HG02798 (cell line): ENCODE results near the gene RNF10.

Source experiments
- ATAC-seq: cut with Tn5 transposase; IDR thresholded peaks from one replicate; pipeline ENCODE4 v1.9.1; 2021; ENCODE audit warnings: mild to moderate bottlenecking; ENCODE audit not compliant: unreplicated experiment, poor library complexity

RNF10 gene

DNA sequence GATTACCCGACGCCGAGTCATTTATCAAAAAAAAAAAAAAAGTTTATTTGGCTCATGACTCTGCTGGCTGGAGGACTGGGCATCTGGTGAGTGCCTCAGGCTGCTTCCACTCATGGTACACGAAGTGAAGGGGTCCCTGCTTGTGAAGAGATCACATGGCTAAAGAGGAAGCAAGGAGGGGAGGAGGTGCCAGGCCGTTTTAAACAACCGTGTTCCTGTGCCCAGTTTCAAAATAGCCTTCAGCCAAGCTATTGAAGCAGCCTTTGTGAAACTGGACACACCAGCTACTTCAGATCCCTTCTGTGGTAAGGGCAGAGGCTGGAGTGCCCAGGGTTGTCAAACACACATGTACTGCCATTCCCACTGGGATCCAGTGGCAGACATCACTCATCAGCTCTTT lies 39.4 kb downstream of the RNF10 start:
- ATAC-seq: no peak

DNA sequence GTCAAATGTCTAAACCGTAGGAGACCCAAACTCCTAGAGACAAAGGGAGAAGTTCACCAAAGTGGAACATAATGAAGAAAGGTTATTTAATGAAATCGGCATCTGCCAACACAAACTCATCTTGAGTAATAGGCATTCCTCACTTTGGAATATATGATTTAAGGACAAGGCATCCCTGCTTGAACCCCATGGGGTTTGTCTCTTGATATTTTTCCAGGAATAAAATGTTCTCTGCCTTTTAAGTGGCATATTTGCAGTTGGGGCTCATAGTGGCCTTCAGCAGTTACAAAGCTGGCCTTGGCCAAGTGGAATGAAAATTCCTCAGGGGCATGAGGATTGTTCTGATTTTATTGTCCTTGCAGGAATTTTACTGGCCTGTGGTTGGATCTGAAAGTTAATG lies 40.0 kb downstream of the RNF10 start:
- ATAC-seq: no peak

DNA sequence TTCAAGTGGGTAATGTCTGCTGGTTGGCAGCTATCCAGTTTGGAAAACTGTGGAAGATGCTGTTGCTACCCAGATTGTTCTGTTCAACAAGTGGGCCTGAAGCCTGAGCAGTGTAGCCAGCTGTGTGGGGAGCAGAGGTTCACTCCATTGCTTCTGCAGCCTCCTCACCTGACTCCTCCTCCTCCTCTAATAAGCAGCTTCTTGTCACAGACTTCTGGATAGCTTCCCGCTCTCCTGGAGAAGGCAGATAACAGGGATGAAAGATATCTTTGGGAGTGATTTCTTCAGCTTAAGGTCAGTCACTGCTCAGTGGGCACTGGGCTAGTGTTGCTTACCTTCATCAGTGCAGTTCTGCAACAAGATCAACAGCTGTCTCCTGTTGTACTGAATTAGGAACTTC lies 45.0 kb downstream of the RNF10 start:
- no peak for ATAC-seq

DNA sequence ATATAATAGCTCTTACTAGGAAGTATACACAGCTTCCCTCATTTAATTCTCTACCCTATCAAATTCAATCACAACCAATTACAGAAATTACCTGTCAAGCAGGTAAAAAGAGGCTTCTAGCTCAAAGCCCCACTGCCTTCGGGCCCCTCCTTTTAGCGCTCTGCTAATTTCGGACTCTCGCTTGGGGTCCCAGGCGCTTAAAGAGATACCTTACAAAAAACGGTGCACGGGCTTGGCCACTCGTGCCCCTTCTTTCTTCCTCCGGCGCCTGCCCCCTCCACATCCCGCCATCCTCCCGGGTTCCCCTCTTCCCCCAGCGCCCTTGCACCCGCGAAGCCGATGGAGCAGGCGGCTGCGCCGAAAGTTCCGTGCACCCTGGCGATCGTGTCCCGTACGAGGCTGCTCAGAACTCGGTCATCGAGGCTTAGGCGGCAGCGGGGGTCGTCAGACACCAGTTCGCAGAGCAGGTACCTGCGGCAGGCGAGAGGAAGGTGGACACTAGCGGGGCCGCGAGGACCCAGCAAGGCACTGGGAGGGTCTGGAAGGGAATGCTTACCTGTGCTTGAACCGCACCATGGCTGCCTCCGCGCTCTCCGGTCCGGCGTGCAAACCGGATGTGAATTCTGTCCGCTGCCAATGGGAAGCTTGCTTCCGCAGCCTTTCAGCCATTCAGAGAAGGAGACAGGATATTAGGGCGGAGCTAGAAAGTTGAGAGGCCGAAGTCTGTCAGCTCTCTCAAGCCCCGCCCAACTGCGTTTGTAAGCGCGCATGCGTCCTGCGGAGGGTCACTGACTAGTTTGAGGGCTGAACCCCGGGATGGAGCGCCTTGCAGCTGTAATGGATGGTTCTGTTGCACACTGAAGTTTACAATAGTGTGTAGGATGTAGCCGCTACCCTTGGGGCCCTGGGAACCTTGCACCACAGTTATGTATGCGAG lies 46.9 kb downstream of the RNF10 start, which contains the start of gene POP5:
TSS of gene POP5 (minus strand) at position 616 of the 937 bp plus-strand sequence. CDS start at position 576, 40 bp downstream.
- peak; percentile 93 for ATAC-seq

DNA sequence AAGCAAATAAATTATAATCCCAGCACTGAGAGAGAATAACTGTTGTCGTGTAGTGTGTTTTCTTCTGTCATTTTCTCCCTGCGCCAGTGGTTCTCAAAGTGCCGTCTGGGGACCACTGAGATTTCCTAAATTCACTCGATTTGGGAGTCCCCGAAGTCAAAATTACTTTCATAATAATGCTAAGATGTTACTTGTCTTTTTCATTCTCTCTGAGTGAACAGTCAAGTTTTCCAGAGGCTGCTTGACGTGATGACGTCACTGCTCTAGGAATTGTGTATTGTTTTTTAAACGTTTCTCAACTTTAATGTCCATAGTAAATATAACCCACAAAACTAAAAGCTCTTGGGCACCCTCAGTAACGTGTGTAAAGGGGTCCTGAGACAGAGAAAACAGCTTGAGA lies 47.8 kb downstream of the RNF10 start:
- ATAC-seq: no peak

DNA sequence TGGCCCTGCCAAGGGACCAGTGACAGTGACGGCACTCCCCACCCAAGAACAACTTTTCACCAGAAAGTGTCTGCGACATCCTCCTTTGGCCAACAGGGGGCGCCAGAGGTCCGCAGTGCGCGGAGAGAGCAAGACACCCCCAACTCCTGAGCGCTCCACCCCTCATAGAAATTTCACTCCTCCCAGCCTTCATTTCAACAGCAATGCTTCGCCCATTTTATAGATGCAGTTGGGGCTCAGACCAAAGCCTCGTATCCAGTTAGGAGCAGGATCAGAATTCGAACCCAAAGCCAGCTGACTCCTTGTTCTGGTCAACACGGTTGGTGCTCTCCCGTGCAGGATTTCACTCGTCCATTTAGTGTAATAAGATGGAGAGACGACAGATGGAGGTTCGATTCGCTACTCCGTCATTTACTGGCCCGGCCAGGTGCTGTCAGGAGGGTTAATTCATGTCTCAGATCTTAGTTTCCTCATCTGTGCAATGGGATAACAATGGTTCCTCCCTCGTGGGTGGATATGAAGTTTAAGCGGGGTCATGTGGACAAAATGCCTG lies 49.4 kb downstream of the RNF10 start:
- ATAC-seq: no peak

DNA sequence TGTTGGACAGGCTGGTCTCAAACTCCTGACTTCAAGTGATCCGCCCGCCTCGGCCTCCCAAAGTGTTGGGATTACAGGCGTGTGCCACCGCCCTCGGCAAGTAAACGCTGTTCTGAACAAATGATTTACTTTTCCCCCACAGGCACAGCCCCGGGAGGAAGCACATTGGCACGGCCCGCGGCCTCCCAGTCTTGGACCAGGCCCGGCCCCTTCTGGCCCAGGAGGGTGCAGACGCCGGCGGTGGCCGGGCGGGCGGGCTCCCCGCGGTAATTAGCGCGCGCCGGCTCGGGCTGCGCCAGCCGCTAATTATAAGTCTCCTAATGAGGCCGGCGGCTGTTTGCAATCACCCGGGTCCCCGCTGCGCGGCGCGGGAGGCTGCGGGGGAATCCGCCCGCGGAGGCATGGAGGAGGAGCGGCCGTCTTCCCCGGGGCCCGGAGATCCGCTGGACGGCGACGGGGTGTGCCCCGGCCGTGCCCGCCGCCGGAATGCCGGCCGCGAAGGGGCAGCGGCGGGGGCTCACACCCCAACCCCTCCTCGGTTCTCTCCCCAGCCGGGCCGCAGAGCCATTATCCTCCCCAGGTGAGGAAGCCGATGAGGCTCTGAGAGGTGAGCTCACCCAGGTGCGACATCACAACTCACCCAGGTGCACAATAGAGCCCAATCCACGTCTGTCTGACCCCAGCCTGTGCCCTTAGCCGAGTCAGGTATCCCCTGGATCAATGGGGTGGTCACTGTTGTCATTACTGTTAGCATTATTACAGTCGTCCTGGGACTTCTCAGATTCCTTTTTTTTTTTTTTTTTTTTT lies 50.4 kb downstream of the RNF10 start:
- ATAC-seq: no peak

DNA sequence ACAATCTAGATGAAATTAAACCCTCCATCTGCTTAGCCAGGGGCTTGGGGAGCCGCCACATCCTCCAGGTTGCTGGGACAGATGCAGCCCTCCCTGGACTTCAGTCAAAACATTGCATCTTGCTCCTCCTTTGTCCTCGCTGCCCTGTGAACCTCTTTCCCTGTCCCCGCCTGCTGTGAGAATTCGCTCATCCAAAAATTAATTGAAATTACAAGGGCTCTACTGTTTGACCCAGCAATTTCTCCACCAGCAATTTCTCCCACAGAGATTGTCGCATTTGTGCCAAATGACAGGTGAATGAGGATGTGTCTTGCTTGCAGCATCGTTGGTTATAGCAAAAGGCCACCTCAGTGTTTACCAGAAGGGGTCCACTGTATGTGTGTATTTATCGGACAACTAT lies 52.0 kb downstream of the RNF10 start:
- ATAC-seq: no peak

DNA sequence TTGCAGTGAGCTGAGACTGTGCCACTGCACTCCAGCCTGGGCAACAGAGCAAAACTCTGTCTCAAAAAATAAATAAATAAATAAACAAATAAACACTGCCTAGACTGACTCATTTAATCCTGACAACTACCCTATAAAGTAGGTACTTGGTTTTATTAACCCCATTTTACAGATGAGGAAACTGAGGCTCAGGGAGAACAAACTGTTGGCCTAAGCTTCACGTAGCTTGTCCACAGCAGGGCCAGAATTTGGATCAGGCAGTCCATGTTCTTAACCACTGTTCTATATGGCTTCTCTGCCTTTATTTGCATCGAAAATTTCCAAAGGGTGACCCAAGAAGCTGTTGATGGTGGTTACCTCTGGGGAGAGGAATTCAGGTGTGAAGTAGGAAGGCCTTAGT lies 52.7 kb downstream of the RNF10 start:
- ATAC-seq: no peak

DNA sequence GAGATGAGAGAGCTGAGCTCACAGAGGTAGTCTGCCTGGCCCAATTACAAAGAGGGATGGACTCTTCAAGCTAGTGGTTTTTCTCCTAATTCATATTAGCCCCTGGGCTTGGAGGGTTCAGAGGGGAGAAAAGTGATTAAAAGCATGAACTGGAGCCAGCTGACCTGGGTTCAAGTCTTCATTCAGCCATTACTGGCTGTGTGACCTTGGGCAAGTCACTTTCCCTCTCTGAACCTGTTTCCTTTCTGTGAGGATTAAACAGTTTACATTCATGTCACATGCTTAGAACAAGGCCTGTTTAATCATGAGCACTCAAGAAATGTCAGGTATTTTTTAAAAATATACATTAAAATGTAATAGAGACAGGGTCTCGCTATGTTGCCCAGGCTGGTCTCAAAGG lies 54.2 kb downstream of the RNF10 start:
- no peak for ATAC-seq

DNA sequence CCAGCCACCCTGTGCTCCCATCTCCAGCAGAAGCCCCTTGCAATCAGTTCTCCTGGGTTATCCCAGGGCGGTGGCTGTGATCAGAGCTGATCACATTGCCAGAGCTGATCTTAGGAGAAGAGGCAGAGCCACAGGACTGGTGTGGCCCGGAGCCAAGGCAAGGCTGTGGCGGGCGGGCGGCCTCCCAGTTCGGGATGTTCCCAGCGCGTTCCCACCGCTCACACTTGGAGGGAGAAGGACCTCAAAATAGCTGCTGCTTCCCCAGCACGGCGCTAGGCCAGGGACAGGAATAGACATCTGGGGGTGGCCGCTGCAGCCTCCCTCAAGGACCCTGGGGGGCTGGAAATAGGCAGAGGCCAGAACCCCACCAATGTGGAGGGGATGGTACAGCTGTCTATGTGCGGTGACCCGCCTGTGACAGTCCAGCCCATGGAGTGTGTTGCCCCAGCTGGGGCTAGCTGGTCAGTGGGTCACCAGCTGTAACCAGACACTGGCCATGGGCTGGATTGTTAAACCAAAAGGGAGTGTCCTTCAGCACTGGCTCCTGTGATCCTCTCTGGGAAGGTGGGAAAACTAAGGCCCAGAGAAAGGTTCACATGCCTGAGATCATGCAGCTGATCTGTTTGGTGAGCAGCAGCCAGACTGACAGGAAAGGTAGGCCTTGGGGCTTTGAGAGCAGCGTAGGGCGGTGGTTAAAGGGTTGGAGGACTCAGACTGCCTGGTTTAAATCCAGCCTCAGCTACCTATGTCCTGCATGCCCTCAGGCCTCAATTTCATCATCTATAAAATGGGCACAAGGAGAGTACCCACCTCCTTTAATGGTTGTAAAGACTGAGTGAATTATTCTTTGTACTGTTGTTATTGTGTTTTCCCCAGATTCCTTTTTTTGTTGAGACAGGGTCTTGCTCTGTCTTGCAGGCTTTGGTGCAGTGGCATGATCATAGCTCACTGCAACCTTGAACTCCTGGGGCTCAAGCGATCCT lies 55.1 kb downstream of the RNF10 start:
- no peak for ATAC-seq

DNA sequence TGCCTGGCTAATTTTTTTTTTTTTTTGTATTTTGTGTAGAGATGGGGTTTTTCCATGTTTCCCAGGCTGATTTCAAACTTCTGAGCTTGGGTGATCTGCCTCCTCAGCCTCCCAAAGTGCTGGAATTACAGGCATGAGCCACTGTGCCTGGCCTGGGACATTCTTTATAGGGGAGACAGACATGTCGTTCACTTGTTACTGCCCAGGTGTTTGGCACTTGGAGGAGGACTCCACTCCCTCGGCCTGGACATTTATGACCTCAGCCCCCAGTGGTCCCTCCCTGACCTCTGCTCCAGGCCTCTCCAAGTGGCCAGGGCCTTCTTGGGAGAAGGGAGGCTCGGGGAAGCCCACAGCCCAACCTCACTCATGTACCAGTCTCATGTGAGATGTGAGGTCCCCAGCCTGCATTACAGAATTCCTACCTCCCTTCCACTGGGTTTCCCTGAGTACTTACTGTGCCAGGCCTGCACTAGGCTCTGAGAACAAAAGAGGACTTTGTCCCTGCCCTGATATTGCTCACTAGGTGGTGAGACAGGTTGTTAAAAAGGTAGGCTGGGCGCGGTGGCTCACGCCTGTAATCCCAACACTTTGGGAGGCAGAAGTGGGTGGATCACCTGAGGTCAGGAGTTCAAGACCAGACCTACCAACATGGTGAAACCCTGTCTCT lies 56.7 kb downstream of the RNF10 start:
- ATAC-seq: no peak

DNA sequence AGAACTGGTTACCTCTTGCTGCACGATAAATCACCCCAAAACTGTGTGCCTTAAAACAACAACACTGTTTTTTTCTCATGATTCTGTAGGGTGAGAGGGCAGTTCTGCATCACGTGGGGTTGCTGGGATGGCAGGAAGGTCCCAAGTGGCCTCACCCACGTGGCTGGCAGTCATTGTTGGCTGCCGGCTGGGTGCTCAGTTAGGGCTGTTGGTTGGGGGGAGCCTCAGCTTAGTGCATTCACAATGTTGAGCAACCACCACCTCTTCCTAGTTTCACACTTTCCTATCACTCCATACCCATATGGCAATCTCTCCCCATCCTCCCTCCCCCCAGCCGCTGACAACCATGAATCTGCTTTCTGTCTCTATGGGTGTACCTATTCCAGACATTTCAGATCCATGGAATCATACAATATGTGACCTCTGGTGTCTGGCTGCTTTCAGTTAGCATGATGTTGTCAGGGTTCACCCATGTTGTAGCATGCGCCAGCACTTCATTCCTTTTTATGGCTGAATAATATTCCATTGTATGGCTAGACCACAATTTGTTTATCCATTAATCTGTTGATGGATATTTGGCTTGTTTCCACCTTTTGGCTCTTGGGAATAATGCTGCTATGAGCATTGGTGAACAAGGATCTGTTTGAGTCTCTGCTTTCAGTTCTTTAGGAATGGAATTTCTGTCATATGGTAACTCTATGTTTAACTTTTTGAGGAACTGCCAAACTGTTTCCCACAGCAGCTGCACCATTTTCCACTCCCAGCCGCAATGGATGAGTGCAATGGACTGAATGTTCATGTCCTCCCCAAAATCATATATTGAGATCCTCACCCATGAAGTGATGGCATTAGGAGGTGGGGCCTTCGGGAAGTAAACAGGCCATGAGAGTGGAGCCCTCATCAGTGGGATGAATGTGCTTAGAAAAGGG lies 58.2 kb downstream of the RNF10 start:
- ATAC-seq: no peak

DNA sequence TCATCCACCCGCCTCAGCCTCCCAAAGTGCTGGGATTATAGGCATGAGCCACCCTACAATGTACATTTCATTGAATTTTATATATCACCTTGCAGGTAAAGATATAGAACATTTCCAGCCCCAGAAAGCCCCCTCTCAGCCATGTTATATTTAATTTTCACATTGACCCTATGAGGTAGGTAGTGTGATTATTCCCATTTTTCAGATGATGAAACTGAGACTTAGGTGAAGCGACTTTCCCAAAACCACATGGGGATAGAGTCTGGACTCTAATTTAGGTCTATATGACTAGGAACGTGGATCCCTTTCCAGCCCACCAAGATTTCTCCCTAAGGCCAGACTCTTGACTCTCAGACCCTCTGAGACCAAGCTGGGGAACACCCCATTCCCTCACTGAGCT lies 62.7 kb downstream of the RNF10 start:
- ATAC-seq: no peak

DNA sequence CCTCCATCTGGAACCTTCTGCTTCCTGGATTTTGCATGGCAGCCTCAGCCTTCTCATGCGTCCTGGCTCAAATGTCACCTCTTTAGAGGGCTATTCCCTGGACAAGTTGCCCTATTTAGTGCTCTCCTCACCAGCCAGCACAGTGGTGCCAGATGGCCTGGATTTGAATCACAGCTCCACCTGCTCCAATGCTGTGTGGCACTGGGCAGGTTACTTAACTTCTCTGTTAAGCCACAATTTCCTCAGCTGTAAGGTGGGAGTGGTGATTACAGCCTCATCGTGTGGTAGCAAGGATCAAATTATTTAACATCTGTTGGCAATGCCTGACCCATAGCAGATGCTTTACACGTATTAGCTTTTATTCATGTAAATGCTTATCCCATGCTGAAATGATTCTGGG lies 63.7 kb downstream of the RNF10 start:
- ATAC-seq: no peak

DNA sequence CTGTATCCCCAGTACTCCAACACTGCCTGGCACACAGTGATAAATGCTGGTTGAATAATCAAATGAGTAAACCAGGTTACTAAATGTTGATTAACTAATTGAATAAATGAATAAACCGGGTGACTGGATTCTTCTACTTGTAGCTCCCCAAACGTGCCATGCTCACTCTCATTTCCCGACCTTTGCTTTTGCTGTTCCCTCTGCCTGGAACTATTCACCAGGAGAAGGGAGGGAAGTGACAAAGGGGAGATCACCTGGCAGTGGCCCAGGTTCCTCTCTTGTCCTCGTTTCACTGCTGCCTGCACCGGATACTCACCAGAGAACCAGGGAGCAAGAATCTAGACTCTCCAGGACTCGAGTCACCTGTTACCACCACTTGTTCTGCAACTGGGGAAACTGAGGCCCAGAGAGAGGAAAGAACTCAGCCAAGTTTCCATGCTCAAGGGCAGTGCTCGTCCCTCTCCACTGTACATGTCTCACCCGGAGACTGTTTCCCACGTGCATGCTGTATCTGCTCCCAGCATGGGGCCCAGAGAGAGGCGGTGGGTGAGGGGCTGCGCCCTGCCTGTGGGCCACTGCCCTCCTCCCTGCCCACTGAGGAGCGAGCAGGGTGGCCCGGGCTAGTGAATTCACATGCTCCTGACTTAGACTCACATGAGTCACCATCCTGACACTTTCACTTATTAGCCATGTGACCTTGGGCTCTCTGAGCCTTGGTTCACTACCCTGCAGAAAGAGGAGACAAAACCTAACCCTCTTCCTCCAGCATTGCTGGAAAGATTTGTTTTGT lies 64.7 kb downstream of the RNF10 start:
- no peak for ATAC-seq

DNA sequence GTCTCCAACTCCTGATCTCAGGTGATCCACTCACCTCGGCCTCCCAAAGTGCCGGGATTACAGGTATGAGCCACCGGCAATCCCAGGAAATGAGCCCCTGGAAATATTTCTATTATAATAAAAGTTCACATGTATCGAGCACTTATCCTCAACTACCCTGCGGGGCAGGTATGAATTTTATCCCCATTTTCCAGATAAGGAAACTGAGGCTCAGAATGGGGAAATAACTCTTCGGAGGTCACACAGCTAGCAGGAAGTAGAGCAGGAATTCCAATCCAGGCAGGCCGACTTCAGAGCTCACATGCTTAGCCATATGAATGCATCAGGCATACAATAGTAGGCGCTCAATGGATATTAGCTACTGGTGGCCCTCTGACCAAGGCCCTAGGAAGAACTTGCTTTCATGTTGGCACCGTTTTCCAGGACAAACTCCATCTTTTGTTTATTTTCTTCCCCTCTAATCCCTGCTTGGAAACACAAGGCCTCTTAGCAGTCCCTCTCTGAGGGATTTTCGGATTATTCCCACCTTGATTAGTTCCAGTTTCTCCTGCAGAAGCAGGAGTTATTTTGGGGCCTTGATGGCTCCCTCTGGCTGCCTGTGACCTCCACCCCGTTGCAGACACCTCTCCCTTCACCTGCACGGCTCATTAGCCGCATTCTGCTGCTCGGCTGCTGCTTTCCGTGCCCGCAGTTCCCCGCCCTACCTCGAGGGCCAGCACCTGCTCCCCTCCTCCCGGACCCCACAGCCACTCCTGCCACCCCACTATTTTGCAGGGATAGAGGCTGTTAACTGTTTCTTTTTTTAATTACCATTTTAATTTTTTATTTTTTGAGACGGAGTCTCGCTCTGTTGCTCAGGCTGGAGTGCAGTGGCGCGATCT lies 65.8 kb downstream of the RNF10 start:
- no peak for ATAC-seq
